IPS-15b (cell line): ENCODE data around the gene CAPN2.

Experiments used
- H3K27me3 ChIP-seq: one replicate; pipeline ENCODE4 v1.6.1; 2013; ENCODE audit warnings: low read length; ENCODE audit not compliant: control insufficient read depth, insufficient read depth
- H3K36me3 ChIP-seq: one replicate; pipeline ENCODE4 v1.6.1; 2013; ENCODE audit warnings: low read length; ENCODE audit not compliant: control insufficient read depth, insufficient read depth
- H3K4me1 ChIP-seq: one replicate; pipeline ENCODE4 v1.6.1; 2013; ENCODE audit warnings: mild to moderate bottlenecking, low read length; ENCODE audit not compliant: control insufficient read depth, insufficient read depth
- H3K4me3 ChIP-seq: one replicate; pipeline ENCODE4 v1.5.1; 2013; ENCODE audit warnings: low read depth, low read length
- H3K9ac ChIP-seq: one replicate; pipeline ENCODE4 v1.6.1; 2013; ENCODE audit warnings: low read depth, mild to moderate bottlenecking, low read length
- H3K9me3 ChIP-seq: one replicate; pipeline ENCODE4 v1.6.1; 2013; ENCODE audit warnings: mild to moderate bottlenecking, low read length; ENCODE audit not compliant: control insufficient read depth, insufficient read depth

Gene CAPN2

GRCh38 chr1:223750730-223751570, 38.6 kb downstream of the CAPN2 start:
- Histone ChIP-seq H3K9me3 (no peaks in the 10 kb centered on the region), H3K4me3 (no peak overlapping the region), H3K27me3 (peaks cover 23% of the 10 kb centered on the region), H3K36me3 (peaks cover 3% of the 10 kb centered on the region), H3K9ac (no peak overlapping the region), H3K4me1 (peaks cover 6% of the 10 kb centered on the region)

GRCh38 chr1:223751696-223752095, 39.4 kb downstream of the CAPN2 start:
- Histone ChIP-seq H3K9ac (no peak overlapping the region), H3K4me1 (peaks cover 6% of the 10 kb centered on the region), H3K36me3 (peaks cover 3% of the 10 kb centered on the region), H3K9me3 (no peaks in the 10 kb centered on the region), H3K27me3 (peaks cover 23% of the 10 kb centered on the region), H3K4me3 (no peak overlapping the region)

GRCh38 chr1:223752721-223753515, 40.6 kb downstream of the CAPN2 start:
- H3K36me3 ChIP-seq = peaks cover 3% of the 10 kb centered on the region
- no peak overlapping the region for H3K4me3 ChIP-seq

GRCh38 chr1:223754681-223755431, 42.5 kb downstream of the CAPN2 start:
- Histone ChIP-seq H3K36me3 (peaks cover 6% of the 10 kb centered on the region), H3K27me3 (no peaks in the 10 kb centered on the region), H3K4me3 (no peak overlapping the region), H3K9ac (no peak overlapping the region), H3K4me1 (peaks cover 4% of the 10 kb centered on the region), H3K9me3 (no peaks in the 10 kb centered on the region)

More at GRCh38 chr1:223752721-223753515, 40.6 kb downstream of the CAPN2 start:
- no peaks in the 10 kb centered on the region for H3K9me3 ChIP-seq
- peaks cover 6% of the 10 kb centered on the region for H3K4me1 ChIP-seq
- peaks cover 11% of the 10 kb centered on the region for H3K27me3 ChIP-seq
- H3K9ac ChIP-seq = no peak overlapping the region

- Histone ChIP-seq H3K9ac (no peak overlapping the region), H3K27me3 (no peaks in the 10 kb centered on the region), H3K36me3 (peaks cover 6% of the 10 kb centered on the region), H3K9me3 (no peaks in the 10 kb centered on the region), H3K4me3 (no peak overlapping the region), H3K4me1 (peaks cover 4% of the 10 kb centered on the region)
Measured at GRCh38 chr1:223755432-223755792, 43.1 kb downstream of the CAPN2 start.

- H3K4me1 ChIP-seq = peaks cover 4% of the 10 kb centered on the region
- no peak overlapping the region for H3K4me3 ChIP-seq
- H3K36me3 ChIP-seq = peaks cover 6% of the 10 kb centered on the region
- H3K9ac ChIP-seq = no peak overlapping the region
- no peaks in the 10 kb centered on the region for H3K9me3 ChIP-seq
- H3K27me3 ChIP-seq = no peaks in the 10 kb centered on the region
Measured at GRCh38 chr1:223755992-223756775, 43.8 kb downstream of the CAPN2 start.

- H3K9ac ChIP-seq = no peak overlapping the region
- H3K36me3 ChIP-seq = peaks cover 6% of the 10 kb centered on the region
- peaks cover 4% of the 10 kb centered on the region for H3K4me1 ChIP-seq
- H3K27me3 ChIP-seq = no peaks in the 10 kb centered on the region
- no peak overlapping the region for H3K4me3 ChIP-seq
- no peaks in the 10 kb centered on the region for H3K9me3 ChIP-seq
Measured at GRCh38 chr1:223756806-223757700, 44.7 kb downstream of the CAPN2 start.

GRCh38 chr1:223758734-223759133, 46.4 kb downstream of the CAPN2 start:
- Histone ChIP-seq H3K4me3 (no peak overlapping the region), H3K9me3 (no peaks in the 10 kb centered on the region), H3K4me1 (no peaks in the 10 kb centered on the region), H3K27me3 (no peaks in the 10 kb centered on the region), H3K36me3 (peaks cover 6% of the 10 kb centered on the region), H3K9ac (no peak overlapping the region)

- Histone ChIP-seq H3K27me3 (no peaks in the 10 kb centered on the region), H3K9me3 (no peaks in the 10 kb centered on the region), H3K36me3 (peaks cover 6% of the 10 kb centered on the region), H3K9ac (no peak overlapping the region), H3K4me3 (no peak overlapping the region), H3K4me1 (no peaks in the 10 kb centered on the region)
Measured at GRCh38 chr1:223759273-223759672, 46.9 kb downstream of the CAPN2 start.

- Histone ChIP-seq H3K4me1 (no peaks in the 10 kb centered on the region), H3K36me3 (peaks cover 2% of the 10 kb centered on the region), H3K9ac (no peak overlapping the region), H3K9me3 (no peaks in the 10 kb centered on the region), H3K4me3 (no peak overlapping the region), H3K27me3 (no peaks in the 10 kb centered on the region)
Measured at GRCh38 chr1:223760833-223761232, 48.5 kb downstream of the CAPN2 start.
